Endothelial cell of umbilical vein (primary cell): ENCODE measurements around the gene FAM180B. TPM values are rescaled to one million over a fixed set of nuclear protein-coding genes. Genes with fewer than 3 reads are reported as not detected.

Experiments
- Bru-seq: library from RNA; stranded (reverse); fragments of 400-500 nt; gene quantifications from one replicate; lab custom pipeline; 2021; lab: Mats Ljungman, UMichigan
- BruChase-seq, 2 experiments: library from RNA; stranded (reverse); fragments of 400-500 nt; gene quantifications; one replicate each; lab custom pipeline; 2021; lab: Mats Ljungman, UMichigan
- BruUV-seq: library from RNA; stranded (reverse); fragments of 400-500 nt; replicated peaks from 2 replicates; lab custom pipeline; 2021; lab: Mats Ljungman, UMichigan
- CTCF ChIA-PET: fragments of 300-600, 350-600 bp; sonication (Branson Sonifier 250); formaldehyde crosslinking; loops from one replicate; lab custom pipeline; 2021; ENCODE audit warnings: antibody characterized with exemption, inconsistent platforms; lab: Charles Lee
- POLR2A ChIA-PET: fragments of 300-600, 350-600 bp; sonication (Branson Sonifier 250); formaldehyde crosslinking; loops from one replicate; lab custom pipeline; 2021; ENCODE audit warnings: antibody characterized with exemption, inconsistent platforms; lab: Charles Lee
- DNase-seq: peaks from one replicate; pipeline ENCODE4 v3.0.0-alpha.2; 2011; ENCODE audit warnings: low read depth, low spot score
- FAIRE-seq: peaks from 2 replicates; lab custom pipeline; 2011; peaks lifted over from hg19 to GRCh38; lab: Jason Lieb, UNC
- H2AFZ ChIP-seq: 2 replicates; pipeline ENCODE4 v1.6.0; 2012; ENCODE audit warnings: low read depth, low read length, control low read depth, inconsistent platforms
- H3K27ac ChIP-seq: 2 replicates; pipeline ENCODE4 v1.5.1; 2011; ENCODE audit warnings: low read depth, mild to moderate bottlenecking, control low read depth, low read length, moderate library complexity; ENCODE audit not compliant: insufficient read depth
- H3K27me3 ChIP-seq, 2 experiments: 2 replicates each; pipeline versions ENCODE4 v1.6.0 to v1.6.1; 2011; ENCODE audit warnings: low read length in 2 of 2, mixed read lengths in 1 of 2; ENCODE audit not compliant: control insufficient read depth in 2 of 2, insufficient read depth in 2 of 2
- H3K36me3 ChIP-seq, 2 experiments: 2 replicates in 1 of 2; 3 replicates in 1 of 2; pipeline ENCODE4 v1.5.1; 2011; ENCODE audit warnings: low read length in 2 of 2, mild to moderate bottlenecking in 1 of 2, moderate library complexity in 1 of 2; ENCODE audit not compliant: control insufficient read depth in 2 of 2, insufficient read depth in 2 of 2; ENCODE audit errors: extremely low read depth in 1 of 2
- H3K4me1 ChIP-seq: 3 replicates; pipeline ENCODE4 v1.5.1; 2011; ENCODE audit warnings: mild to moderate bottlenecking, low read length; ENCODE audit not compliant: control insufficient read depth, insufficient read depth; ENCODE audit errors: extremely low read depth
- H3K4me2 ChIP-seq: 2 replicates; pipeline ENCODE4 v1.6.1; 2011; ENCODE audit warnings: low read length, control low read depth, mixed read lengths; ENCODE audit not compliant: insufficient read depth
- H3K4me3 ChIP-seq, 3 experiments: fragments of 200-600 bp in 1 of 3; sonication (generic), shearing (Covaris generic) in 1 of 3; replicated peaks in 1 of 3; 2 replicates each; pipeline ENCODE4 v1.5.1; 2011 to 2016; ENCODE audit warnings: control low read depth in 3 of 3, low read length in 3 of 3, mild to moderate bottlenecking in 2 of 3, inconsistent platforms in 1 of 3, low read depth in 1 of 3, moderate library complexity in 1 of 3; ENCODE audit not compliant: insufficient read depth in 1 of 3
- H3K79me2 ChIP-seq: 2 replicates; pipeline ENCODE4 v1.6.0; 2012; ENCODE audit warnings: low read length, inconsistent platforms; ENCODE audit not compliant: control insufficient read depth, insufficient read depth
- H3K9ac ChIP-seq: replicated peaks from 2 replicates; pipeline ENCODE3; 2011; ENCODE audit warnings: low read length, control low read depth; ENCODE audit not compliant: insufficient read depth; ENCODE audit errors: extremely low read depth
- H3K9me1 ChIP-seq: replicated peaks from 3 replicates; pipeline ENCODE4 v1.6.0; 2011; ENCODE audit warnings: mild to moderate bottlenecking, low read length; ENCODE audit not compliant: control insufficient read depth, insufficient read depth; ENCODE audit errors: extremely low read depth
- H3K9me3 ChIP-seq: replicated peaks from 2 replicates; pipeline ENCODE4 v1.5.1; 2012; ENCODE audit warnings: low read length, inconsistent platforms; ENCODE audit not compliant: control insufficient read depth, insufficient read depth
- H4K20me1 ChIP-seq: replicated peaks from 2 replicates; pipeline ENCODE3; 2011; ENCODE audit warnings: mild to moderate bottlenecking, low read length; ENCODE audit not compliant: control insufficient read depth, insufficient read depth; ENCODE audit errors: extremely low read depth
- CTCF ChIP-seq, 2 donors: IDR thresholded peaks; 1 replicate in 1 of 2; 2 replicates in 1 of 2; pipeline ENCODE4 v1.5.1; 2011; ENCODE audit warnings: low read length in 2 of 2, mild to moderate bottlenecking in 2 of 2, moderate library complexity in 2 of 2, control low read depth in 1 of 2, inconsistent platforms in 1 of 2, low read depth in 1 of 2; ENCODE audit not compliant: insufficient read depth in 1 of 2; ENCODE audit errors: extremely low read depth in 1 of 2
- EZH2 ChIP-seq: IDR thresholded peaks from 2 replicates; pipeline ENCODE4 v1.6.1; 2012; ENCODE audit warnings: borderline replicate concordance, low read depth, mild to moderate bottlenecking, moderate library complexity, low read length, inconsistent platforms; ENCODE audit not compliant: severe bottlenecking
- FOS ChIP-seq: IDR thresholded peaks from 2 replicates; pipeline ENCODE4 v1.6.1; 2011; ENCODE audit warnings: mild to moderate bottlenecking, low read length, moderate library complexity, borderline replicate concordance; ENCODE audit not compliant: insufficient read depth
- GATA2 ChIP-seq: IDR thresholded peaks from 2 replicates; pipeline ENCODE4 v1.7.0; 2011; ENCODE audit warnings: low read depth, mild to moderate bottlenecking, moderate library complexity, mixed read lengths, low read length; ENCODE audit not compliant: insufficient read length, insufficient read depth
- JUN ChIP-seq: IDR thresholded peaks from 2 replicates; pipeline ENCODE4 v1.6.1; 2011; ENCODE audit warnings: borderline replicate concordance, low read depth; ENCODE audit not compliant: insufficient read length, insufficient read depth
- MAX ChIP-seq: IDR thresholded peaks from 2 replicates; pipeline ENCODE4 v1.6.1; 2011; ENCODE audit not compliant: insufficient read depth, insufficient read length
- MYC ChIP-seq: IDR thresholded peaks from one replicate; pipeline ENCODE4 v1.6.1; 2011; ENCODE audit warnings: mild to moderate bottlenecking, low read depth, low read length
- POLR2A ChIP-seq: IDR thresholded peaks from 2 replicates; pipeline ENCODE4 v1.6.1; 2012; ENCODE audit warnings: low read depth, mild to moderate bottlenecking, control low read depth, low read length
- POLR2AphosphoS5 ChIP-seq: IDR thresholded peaks from 2 replicates; pipeline ENCODE4 v1.6.1; 2012; ENCODE audit warnings: low read depth, mild to moderate bottlenecking, control low read depth, low read length, moderate library complexity; ENCODE audit not compliant: insufficient read depth
- dilution Hi-C: fragments of 300-500 bp; cut with MboI; formaldehyde crosslinking; loops from one replicate; pipeline ENCODE4 v1.15.0; 2019; ENCODE audit warnings: low sequenced_read_pairs; ENCODE audit not compliant: extremely low pct_ligation_motif_present
- intact Hi-C: fragments of 100-400 bp; cut with micrococcal nuclease; formaldehyde crosslinking; loops from one replicate; pipeline ENCODE4 v1.10.0; 2022
- long read RNA-seq: library from polyadenylated mRNA; stranded (forward); transcript quantifications from one replicate; pipeline ENCODE4 v2.0.0, GENCODE V29; 2021
- polyA minus RNA-seq, 3 experiments: library from RNA; depleted of rRNA, polyadenylated mRNA; stranded (reverse); fragments of >200 nt; gene quantifications; 1 replicate in 1 of 3; 2 replicates in 2 of 3; pipeline ENCODE4 v1.2.3, GENCODE V29; 2011
- polyA plus RNA-seq, 4 experiments: library from polyadenylated mRNA; depleted of rRNA in 3 of 4; stranded (reverse) in 3 of 4; unstranded in 1 of 4; fragments of >200 nt; gene quantifications; 2 replicates each; pipeline versions ENCODE4 v1.2.1 to v1.2.3, GENCODE V29; 2011 to 2012; ENCODE audit warnings: missing spikeins in 1 of 4
- total RNA-seq: library from RNA; stranded (reverse); gene quantifications from 2 replicates; pipeline ENCODE4 v1.2.3, GENCODE V29; 2021

The FAM180B gene
- total RNA-seq, result not detected in 2 replicates
- polyA plus RNA-seq, result not detected in 2 replicates
- 0.05 TPM in 1 of 2 replicates, not detected in the other for polyA plus RNA-seq (2011; cell fraction: cytosol; rRNA removed)
- polyA plus RNA-seq (2011; cell fraction: nucleus; rRNA removed), result 0.20 and 0.42 TPM in 2 replicates
- polyA plus RNA-seq (2012), result not detected in 2 replicates
- not detected in 2 replicates for polyA minus RNA-seq
- polyA minus RNA-seq (2011; cell fraction: cytosol; rRNA and poly(A)+ RNA removed), result not detected
- polyA minus RNA-seq (2011; cell fraction: nucleus; rRNA and poly(A)+ RNA removed), result 0.29 TPM in 1 of 2 replicates, not detected in the other
- percentile 33 among the genes with signal in this experiment for Bru-seq, nascent RNA
- BruChase-seq, experiment 1, labeled RNA remaining after a 6-hour chase, result percentile 30 among the genes with signal in this experiment
- BruChase-seq, experiment 2, labeled RNA remaining after a 2-hour chase, result percentile 20 among the genes with signal in this experiment
- long read RNA-seq, result 0 reads

GRCh38 chr11:47586098-47586855, at the start of gene FAM180B:
TSS of gene FAM180B (plus strand) at chr11:47586678. CDS start at chr11:47586769, 91 bp downstream.
- Histone ChIP-seq H3K9me3 (no peaks in the 10 kb centered on the region), H3K4me2 (no peak within 1 kb of the TSS), H2AFZ (no peak within 1 kb of the TSS), H3K27ac (no peak within 1 kb of the TSS), H3K9ac (no peak within 1 kb of the TSS), H3K79me2 (no peaks in the 10 kb centered on the region), H4K20me1 (no peaks in the 10 kb centered on the region), H3K36me3 (peaks cover 6 to 18% of the 10 kb centered on the region in 2 experiments), H3K27me3 (no peaks in the 10 kb centered on the region), H3K9me1 (no peaks in the 10 kb centered on the region), H3K4me1 (no peaks in the 10 kb centered on the region), H3K4me3 (no peak within 1 kb of the TSS)
- BruUV-seq, result no TSS peak
- intact Hi-C loops (no loop called here), dilution Hi-C loops (no loop called here)
- no peak for TF ChIP-seq POLR2AphosphoS5
- TF ChIP-seq EZH2, result no peak
- TF ChIP-seq GATA2, result no peak
- no peak for TF ChIP-seq POLR2A
- TF ChIP-seq JUN, result no peak
- no peak for TF ChIP-seq MYC
- TF ChIP-seq CTCF (IDR thresholded peaks at IDR 0.05; ENCODE audit: extremely low read depth in 1 of 2, insufficient read depth in 1 of 2, low read depth in 1 of 2, low read length in 2 of 2), result no peak
- no peak for TF ChIP-seq MAX
- TF ChIP-seq FOS, result no peak
- POLR2A ChIA-PET, result no interaction called here
- no peak for DNase-seq
- CTCF ChIA-PET, result interaction anchor here (0.7 kb wide), 1 partner anchor 9 kb away, joined by 3 read pairs; no protein-coding TSS in a partner anchor
- FAIRE-seq, result no peak
